Uterus (tissue), 2 donors: ENCODE results near the gene PLB1.

Experiments
- POLR2A ChIP-seq, 2 donors: fragments of 450-650 bp; IDR thresholded peaks; one replicate each; pipeline ENCODE4 v1.6.1; 2016; ENCODE audit warnings: antibody characterized with exemption in 2 of 2, mild to moderate bottlenecking in 1 of 2, moderate library complexity in 1 of 2
- TF ChIP-seq, protein P1 (sequence below), 4 experiments: fragments of 200-600 bp in 2 of 4; fragments of 450-650 bp in 2 of 4; sonication (generic) in 2 of 4; IDR thresholded peaks; one replicate each; pipeline ENCODE4 v1.5.1; 2016 to 2019; ENCODE audit warnings: antibody characterized with exemption in 4 of 4, mild to moderate bottlenecking in 2 of 4, moderate library complexity in 1 of 4

DNA sequence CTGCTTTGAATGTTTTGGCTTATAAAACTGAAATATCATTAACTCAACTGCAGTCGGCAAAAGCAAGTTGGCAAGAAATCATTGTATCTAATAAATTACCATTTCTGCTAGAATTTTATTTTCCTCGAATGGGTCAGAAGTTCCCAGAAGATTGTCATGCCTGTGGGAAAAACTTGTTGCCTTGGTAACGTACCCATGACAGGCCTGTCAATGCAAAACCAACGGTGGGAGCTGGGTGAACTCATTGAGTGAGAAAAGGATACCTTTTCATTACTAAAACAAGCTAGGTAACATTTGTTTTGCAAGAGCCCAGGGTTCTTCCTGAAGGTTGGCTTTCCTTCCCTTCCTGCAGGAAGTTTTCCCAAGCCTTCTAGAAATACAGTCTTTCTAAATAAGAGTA, 9.5 kb downstream of the PLB1 start:
- TF ChIP-seq, protein P1, sequence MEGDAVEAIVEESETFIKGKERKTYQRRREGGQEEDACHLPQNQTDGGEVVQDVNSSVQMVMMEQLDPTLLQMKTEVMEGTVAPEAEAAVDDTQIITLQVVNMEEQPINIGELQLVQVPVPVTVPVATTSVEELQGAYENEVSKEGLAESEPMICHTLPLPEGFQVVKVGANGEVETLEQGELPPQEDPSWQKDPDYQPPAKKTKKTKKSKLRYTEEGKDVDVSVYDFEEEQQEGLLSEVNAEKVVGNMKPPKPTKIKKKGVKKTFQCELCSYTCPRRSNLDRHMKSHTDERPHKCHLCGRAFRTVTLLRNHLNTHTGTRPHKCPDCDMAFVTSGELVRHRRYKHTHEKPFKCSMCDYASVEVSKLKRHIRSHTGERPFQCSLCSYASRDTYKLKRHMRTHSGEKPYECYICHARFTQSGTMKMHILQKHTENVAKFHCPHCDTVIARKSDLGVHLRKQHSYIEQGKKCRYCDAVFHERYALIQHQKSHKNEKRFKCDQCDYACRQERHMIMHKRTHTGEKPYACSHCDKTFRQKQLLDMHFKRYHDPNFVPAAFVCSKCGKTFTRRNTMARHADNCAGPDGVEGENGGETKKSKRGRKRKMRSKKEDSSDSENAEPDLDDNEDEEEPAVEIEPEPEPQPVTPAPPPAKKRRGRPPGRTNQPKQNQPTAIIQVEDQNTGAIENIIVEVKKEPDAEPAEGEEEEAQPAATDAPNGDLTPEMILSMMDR (IDR thresholded peaks at IDR 0.05) = no peak
- no peak for TF ChIP-seq POLR2A (IDR thresholded peaks at IDR 0.05)
